Mesenteric fat pad (tissue), 1 donor: ENCODE data around the gene AIRE. TPM values are rescaled to one million over a fixed set of nuclear protein-coding genes. Genes with fewer than 3 reads are reported as not detected.
A peak's percentile ranks its signal among the peaks of the same experiment; 100 is the strongest.
"Not testable (repeated sequence)": the region's sequence is repeated elsewhere in the genome, so short reads cannot be mapped to it uniquely, and the experiment has no call there.

Experiments
- DNase-seq: peaks from one replicate; pipeline ENCODE4 v3.0.0-alpha.2; 2020; ENCODE audit warnings: low spot score
- total RNA-seq: library from RNA; stranded (reverse); fragmentation: NEBNext Ultra II Directional; extraction: Animal tissue kit (Norgen Biotek cat#: 25700); gene quantifications from one replicate; pipeline ENCODE4 v1.2.1, GENCODE V29; 2021
- donor health status: DM: yes; HTN: yes; CAD: no.

Gene AIRE
- total RNA-seq, 1 donor from 2014 or later: not detected

- DNase-seq: no peak
Measured at GRCh38 chr21:44334329-44335030, 48.8 kb downstream of the AIRE start.

GRCh38 chr21:44335266-44336059, 49.8 kb downstream of the AIRE start:
- DNase-seq: no peak

GRCh38 chr21:44337449-44337848, 51.8 kb downstream of the AIRE start:
- DNase-seq: no peak

- no peak for DNase-seq
Measured at GRCh38 chr21:44337941-44338895, 52.5 kb downstream of the AIRE start.

GRCh38 chr21:44338971-44339910, 53.6 kb downstream of the AIRE start, which contains the start of gene CFAP410:
TSS of gene CFAP410 (minus strand) at chr21:44339390. CDS start at chr21:44339194, 196 bp downstream.
- DNase-seq: peak; percentile 98

GRCh38 chr21:44341726-44342458, 56.2 kb downstream of the AIRE start:
- not testable (repeated sequence) for DNase-seq

- DNase-seq: not testable (repeated sequence)
Measured at GRCh38 chr21:44342981-44343380, 57.3 kb downstream of the AIRE start.

GRCh38 chr21:44344541-44345183, 59.0 kb downstream of the AIRE start:
- no peak for DNase-seq

GRCh38 chr21:44345495-44345894, 59.8 kb downstream of the AIRE start:
- DNase-seq: no peak

GRCh38 chr21:44347911-44348451, 62.3 kb downstream of the AIRE start:
- DNase-seq: no peak

Other genes with a start within 250 kb of the AIRE start
- 3.6 TPM for gene PWP2, start 178.5 kb upstream of the AIRE start, total RNA-seq
- 10.8 TPM for gene GATD3, start 152.2 kb upstream of the AIRE start, total RNA-seq
- gene ICOSLG, start 44.9 kb upstream of the AIRE start, total RNA-seq: 6.0 TPM
- gene DNMT3L, start 24.0 kb upstream of the AIRE start, total RNA-seq: not detected
- gene PFKL, start 14.2 kb downstream of the AIRE start, total RNA-seq: 113 TPM
- gene CFAP410, start 53.5 kb downstream of the AIRE start, total RNA-seq: 17.4 TPM
- gene TRPM2, start 67.7 kb downstream of the AIRE start, total RNA-seq: 12.0 TPM
- 3.8 TPM for gene LRRC3, start 169.6 kb downstream of the AIRE start, total RNA-seq